Measurements from ENCODE around the gene PARD3.

PARD3 gene

DNA sequence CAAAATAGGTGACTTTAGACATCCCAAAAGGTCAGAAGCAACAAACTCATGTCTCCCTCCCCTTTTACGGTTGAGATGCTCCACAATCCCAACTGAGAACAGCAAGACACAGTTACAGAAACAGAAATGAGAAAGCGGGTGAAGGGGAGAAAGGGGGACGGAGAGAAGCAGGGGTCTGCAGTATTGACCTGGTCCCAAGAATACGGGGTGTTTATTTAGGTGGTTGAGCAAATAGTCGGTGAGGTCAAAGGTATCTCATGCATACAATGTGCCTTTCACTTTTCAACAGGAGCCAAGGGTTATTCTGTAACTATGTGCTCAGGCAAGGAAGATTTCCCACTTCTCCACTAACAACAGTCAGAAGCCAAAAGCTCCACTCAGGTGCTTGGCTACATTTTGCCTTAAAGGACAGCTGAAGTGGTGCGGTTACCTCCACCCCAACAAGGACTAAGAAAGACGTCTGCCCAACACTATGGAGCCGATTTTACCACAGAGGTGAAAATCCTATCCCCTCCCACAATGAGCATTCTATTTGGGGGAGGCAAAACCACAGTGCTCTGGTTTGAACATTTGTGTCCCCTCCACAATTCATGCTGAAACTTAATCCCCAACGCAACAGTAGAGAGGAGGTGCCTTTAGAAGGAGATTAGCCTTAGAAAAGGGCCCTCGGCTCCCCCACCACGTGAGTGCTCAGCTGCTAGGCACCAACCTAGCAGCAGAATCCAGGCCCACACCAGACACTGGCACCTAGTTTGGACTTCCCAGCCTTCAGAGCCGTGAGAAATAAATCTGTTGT, 77.9 kb downstream of the PARD3 start:
- DNase-seq, result no peak

DNA sequence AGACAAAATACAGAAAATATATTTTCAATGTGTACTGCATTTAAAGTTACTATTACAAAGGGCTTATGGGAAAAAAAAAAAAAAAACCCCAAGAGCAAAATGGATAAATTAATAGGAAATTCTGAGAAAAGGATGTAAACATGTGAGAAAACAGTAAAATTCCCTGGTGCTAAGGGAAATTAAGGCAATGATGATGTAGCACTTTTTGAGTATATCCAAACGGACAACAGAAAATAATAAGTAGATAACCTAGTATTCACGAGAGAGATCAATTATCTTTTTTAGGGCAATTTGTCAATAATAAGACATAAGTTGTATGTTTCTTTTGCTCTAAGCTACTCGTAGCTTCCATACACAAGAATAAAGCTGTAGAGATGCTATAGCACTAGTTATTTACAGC, 80.2 kb downstream of the PARD3 start:
- DNase-seq, result no peak

- DNase-seq, result no peak
Measured at GRCh38 chr10:34732926-34733325, 82.2 kb downstream of the PARD3 start.

GRCh38 chr10:34731885-34732701, 83.0 kb downstream of the PARD3 start:
- DNase-seq, result no peak

GRCh38 chr10:34731213-34731612, 83.9 kb downstream of the PARD3 start:
- no peak for DNase-seq

DNA sequence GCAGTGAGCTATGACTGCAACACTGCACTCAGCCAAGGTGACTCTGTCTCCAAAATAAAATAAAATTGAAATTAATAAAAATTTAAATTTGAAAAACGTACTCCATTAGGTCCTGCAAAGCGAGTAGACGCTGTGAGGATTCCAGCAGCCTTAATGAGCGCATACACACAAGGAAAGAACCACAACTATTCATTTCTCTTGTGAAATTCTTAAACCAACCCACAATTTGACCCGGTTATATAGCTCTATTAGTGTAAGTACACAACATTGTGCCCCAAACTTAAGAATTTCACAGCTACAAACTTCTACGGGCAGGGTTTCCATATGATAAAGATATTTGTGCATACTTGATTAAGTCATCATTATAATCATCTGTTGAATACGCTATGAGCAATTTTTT, 84.4 kb downstream of the PARD3 start:
- no peak for DNase-seq

GRCh38 chr10:34729619-34730018, 85.5 kb downstream of the PARD3 start:
- no peak for DNase-seq

DNA sequence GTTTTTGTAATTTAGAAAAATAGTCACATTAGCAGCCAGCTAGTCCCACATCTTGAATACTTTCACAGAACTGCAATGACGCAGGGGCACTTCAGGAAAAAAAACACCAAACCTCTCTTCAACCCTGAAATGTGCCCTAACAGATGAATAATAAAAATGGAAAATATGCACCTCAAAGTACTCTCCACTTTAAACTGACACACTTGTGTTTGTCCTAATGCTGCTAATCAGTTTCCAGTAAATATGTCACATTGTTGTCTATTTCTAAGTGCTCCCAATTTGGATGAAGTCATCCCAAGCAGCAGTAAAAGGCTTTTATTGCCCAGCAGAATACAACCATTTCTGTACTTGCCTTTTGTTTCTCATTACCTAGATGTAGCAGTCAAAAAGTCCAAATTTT, 86.7 kb downstream of the PARD3 start:
- DNase-seq, result no peak

- no peak for DNase-seq
Measured at GRCh38 chr10:34727595-34728033, 87.5 kb downstream of the PARD3 start.

GRCh38 chr10:34726862-34727261, 88.2 kb downstream of the PARD3 start:
- no peak for DNase-seq

GRCh38 chr10:34723750-34724149, 91.3 kb downstream of the PARD3 start:
- peak; percentile 8 for DNase-seq

DNA sequence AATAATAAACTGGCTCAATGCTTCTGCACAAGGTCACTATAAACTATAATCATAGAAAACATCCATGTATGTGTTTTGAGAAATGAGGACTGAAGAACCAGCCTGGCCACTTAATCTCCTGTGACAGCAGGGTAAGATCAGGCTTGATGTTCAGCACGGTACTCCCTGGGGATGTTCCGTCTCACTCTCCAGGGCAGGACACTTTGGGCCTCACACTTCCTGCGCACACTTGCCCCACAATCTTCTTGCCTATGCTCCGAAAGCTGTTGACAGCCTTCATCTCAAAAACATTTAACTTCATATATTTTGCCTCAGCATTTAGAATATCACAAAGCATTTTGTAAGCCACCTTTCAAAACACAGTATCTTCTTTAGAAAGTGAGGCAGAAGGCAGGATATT, 92.7 kb downstream of the PARD3 start:
- no peak for DNase-seq

- no peak for DNase-seq
Measured at GRCh38 chr10:34721208-34721840, 93.8 kb downstream of the PARD3 start.

DNA sequence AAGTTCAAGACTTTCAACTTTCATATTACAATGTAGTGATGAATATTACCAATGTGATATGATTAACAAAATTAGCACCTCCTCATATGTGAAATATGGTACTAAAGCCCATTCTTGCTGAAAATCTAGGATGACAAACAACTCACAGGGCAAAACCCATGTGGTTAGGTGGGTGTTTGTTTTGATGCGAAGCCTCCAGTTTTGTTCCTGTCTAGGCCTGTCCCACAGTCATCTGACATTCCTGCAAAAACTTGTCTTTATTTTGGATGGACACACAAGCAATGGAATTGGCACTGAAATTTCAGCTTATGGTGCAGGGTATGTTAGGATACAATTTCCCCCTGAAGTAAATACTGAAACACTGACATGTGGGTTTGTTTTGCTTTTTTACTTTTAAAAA, 95.3 kb downstream of the PARD3 start:
- no peak for DNase-seq

DNA sequence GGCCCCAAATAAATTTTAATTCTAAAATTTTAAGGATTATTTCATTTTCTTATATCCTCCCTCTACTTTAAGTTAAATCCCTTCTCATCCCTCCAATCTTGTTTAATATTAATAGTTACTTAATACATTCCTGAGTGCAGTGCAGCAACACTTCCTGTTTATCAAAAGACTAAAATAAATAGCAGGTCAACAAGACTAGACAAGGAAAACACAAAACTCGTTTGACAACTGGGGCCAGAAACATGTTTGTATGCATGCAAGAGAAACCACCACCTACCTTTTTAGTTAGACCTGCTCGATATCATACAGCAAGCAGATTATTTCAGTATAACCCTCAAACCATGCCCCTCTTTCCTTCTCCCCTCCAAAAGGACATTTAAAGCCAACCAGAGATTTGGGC, 95.8 kb downstream of the PARD3 start:
- DNase-seq, result no peak

DNA sequence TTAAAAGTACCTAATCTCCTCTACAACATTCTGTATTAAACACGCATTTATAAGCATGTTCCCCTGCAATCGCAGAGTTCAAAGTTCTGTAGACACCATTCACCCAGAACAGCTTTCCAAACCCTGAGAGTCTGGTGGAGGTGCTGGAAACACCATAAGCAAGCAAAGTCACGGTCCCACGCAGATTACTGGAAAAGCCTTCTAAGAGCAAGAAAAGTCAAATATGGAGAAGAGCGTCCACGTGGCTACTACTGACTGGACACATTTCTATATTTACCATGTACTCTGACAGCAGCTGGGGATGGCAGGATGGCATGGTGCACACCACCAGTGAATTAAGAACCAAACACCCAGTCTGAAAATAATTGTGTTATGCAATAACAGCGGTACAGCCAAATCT, 97.7 kb downstream of the PARD3 start:
- DNase-seq, result no peak

- no peak for DNase-seq
Measured at GRCh38 chr10:34716958-34717357, 98.1 kb downstream of the PARD3 start.

GRCh38 chr10:34716234-34716633, 98.9 kb downstream of the PARD3 start:
- DNase-seq, result no peak

GRCh38 chr10:34715511-34716187, 99.4 kb downstream of the PARD3 start:
- DNase-seq, result no peak

- no peak for DNase-seq
Measured at GRCh38 chr10:34713875-34714274, 101.2 kb downstream of the PARD3 start.

DNA sequence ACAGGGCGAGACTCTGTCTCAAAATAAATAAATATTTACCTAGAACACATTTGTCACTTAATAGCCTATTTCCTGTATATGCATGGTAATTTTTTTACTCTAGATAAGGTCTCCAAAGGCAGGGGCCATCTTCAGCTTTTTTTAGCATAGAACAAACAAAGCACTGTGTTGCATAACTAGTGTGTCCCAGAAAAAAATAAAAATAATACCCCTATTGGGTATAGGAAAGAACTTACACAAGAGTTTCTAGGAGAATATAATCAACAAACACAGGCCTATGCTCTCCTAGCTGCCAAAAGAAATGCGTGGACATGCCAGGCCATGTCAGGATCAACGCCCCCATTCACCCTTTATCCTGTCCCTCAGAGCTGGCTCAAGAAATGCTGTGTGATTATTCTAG, 103.6 kb downstream of the PARD3 start:
- no peak for DNase-seq

- no peak for DNase-seq
Measured at GRCh38 chr10:34710391-34710751, 104.7 kb downstream of the PARD3 start.
